DOHH2 (cell line): ENCODE results near the gene KIRREL3.

ENCODE experiments used
- CTCF ChIP-seq: fragments of 200-600 bp; sonication (generic); IDR thresholded peaks from one replicate; pipeline ENCODE4 v1.5.1; 2014; ENCODE audit warnings: antibody characterized with exemption, mild to moderate bottlenecking, low read depth, low read length; ENCODE audit not compliant: poor library complexity, severe bottlenecking
- EZH2phosphoT487 ChIP-seq: fragments of 200-600 bp; sonication (generic); IDR thresholded peaks from 2 replicates; pipeline ENCODE4 v1.6.1; 2017; ENCODE audit warnings: borderline replicate concordance, mild to moderate bottlenecking, antibody characterized with exemption, low read length, moderate library complexity, mixed read lengths

- TF ChIP-seq CTCF (no peak), EZH2phosphoT487 (no peak)
These were observed 516.9 kb downstream of the KIRREL3 start for GRCh38 chr11:126483621-126484195.
